ENCODE measurements around the gene METTL2A.
"Not testable (repeated sequence)": the region's sequence is repeated elsewhere in the genome, so short reads cannot be mapped to it uniquely, and the experiment has no call there.

GRCh38 chr17:62454111-62454510 lies 30.4 kb downstream of the METTL2A start:
- TF ChIP-seq CTCF, POLR2A (IDR thresholded peaks at IDR 0.05): not testable (repeated sequence)
